GM23338 (cell line): ENCODE results near the gene LRRC51.

Experiments
- CREB1 ChIP-seq: fragments of 250-450 bp; sonication (Bioruptor Pico); IDR thresholded peaks from 2 replicates; pipeline ENCODE4 v1.5.0; 2020; ENCODE audit warnings: low read depth, mild to moderate bottlenecking, moderate library complexity
- CTCF ChIP-seq, 2 experiments: fragments of 200-600 bp in 1 of 2; sonication (generic) in 1 of 2; conservative IDR thresholded peaks; 2 replicates each; pipeline versions ENCODE4 v1.5.1 to v1.6.1; 2016 to 2017; ENCODE audit warnings: antibody characterized with exemption in 2 of 2, low read depth in 2 of 2, mild to moderate bottlenecking in 2 of 2, moderate library complexity in 1 of 2
- ETS1 ChIP-seq: IDR thresholded peaks from 2 replicates; pipeline ENCODE4 v1.6.1; 2016; ENCODE audit warnings: antibody characterized with exemption
- EZH2 ChIP-seq: fragments of 200-600 bp; sonication (generic); IDR thresholded peaks from one replicate; pipeline ENCODE4 v1.8.0; 2017; ENCODE audit warnings: antibody characterized with exemption, mild to moderate bottlenecking, low read depth; ENCODE audit not compliant: unreplicated experiment
- EZH2phosphoT487 ChIP-seq: fragments of 200-600 bp; sonication (generic); IDR thresholded peaks from one replicate; pipeline ENCODE4 v1.8.1; 2018; ENCODE audit warnings: antibody characterized with exemption; ENCODE audit not compliant: unreplicated experiment
- JUNB ChIP-seq: IDR thresholded peaks from one replicate; pipeline ENCODE4 v1.6.1; 2016; ENCODE audit warnings: antibody characterized with exemption; ENCODE audit not compliant: unreplicated experiment
- POLR2AphosphoS5 ChIP-seq: IDR thresholded peaks from 2 replicates; pipeline ENCODE4 v1.6.1; 2016; ENCODE audit warnings: antibody characterized with exemption, low read depth
- REST ChIP-seq: IDR thresholded peaks from one replicate; pipeline ENCODE4 v1.6.1; 2018; ENCODE audit warnings: antibody characterized with exemption; ENCODE audit not compliant: unreplicated experiment
- STAT1 ChIP-seq: IDR thresholded peaks from one replicate; pipeline ENCODE4 v1.6.1; 2016; ENCODE audit warnings: antibody characterized with exemption; ENCODE audit not compliant: unreplicated experiment
- ZNF114 ChIP-seq: fragments of 250-450 bp; sonication (Bioruptor Pico); IDR thresholded peaks from 2 replicates; pipeline ENCODE4 v1.5.0; 2020; ENCODE audit warnings: mild to moderate bottlenecking, moderate library complexity
- ZNF331 ChIP-seq: fragments of 250-450 bp; sonication (Bioruptor Pico); IDR thresholded peaks from 2 replicates; pipeline ENCODE4 v1.5.0; 2020; ENCODE audit warnings: low read depth, mild to moderate bottlenecking, moderate library complexity
- ZNF462 ChIP-seq: fragments of 250-450 bp; sonication (Bioruptor Pico); IDR thresholded peaks from 2 replicates; pipeline ENCODE4 v1.5.0; 2020; ENCODE audit warnings: mild to moderate bottlenecking, moderate library complexity

- TF ChIP-seq POLR2AphosphoS5 = no peak
- no peak for TF ChIP-seq EZH2phosphoT487
- no peak for TF ChIP-seq CTCF (conservative IDR thresholded peaks at IDR 0.05; ENCODE audit: low read depth in 2 of 2)
- TF ChIP-seq REST = no peak
- no peak for TF ChIP-seq EZH2
- no peak for TF ChIP-seq ETS1
- no peak for TF ChIP-seq JUNB
- no peak for TF ChIP-seq ZNF462 (CRISPR knock-in tag)
- no peak for TF ChIP-seq CREB1
- no peak for TF ChIP-seq ZNF114 (CRISPR knock-in tag)
- no peak for TF ChIP-seq ZNF331
- TF ChIP-seq STAT1 = no peak
These were observed 44.0 kb upstream of the LRRC51 start for GRCh38 chr11:72036687-72037086.
